ENCODE data around the gene ITPR3.

DNA sequence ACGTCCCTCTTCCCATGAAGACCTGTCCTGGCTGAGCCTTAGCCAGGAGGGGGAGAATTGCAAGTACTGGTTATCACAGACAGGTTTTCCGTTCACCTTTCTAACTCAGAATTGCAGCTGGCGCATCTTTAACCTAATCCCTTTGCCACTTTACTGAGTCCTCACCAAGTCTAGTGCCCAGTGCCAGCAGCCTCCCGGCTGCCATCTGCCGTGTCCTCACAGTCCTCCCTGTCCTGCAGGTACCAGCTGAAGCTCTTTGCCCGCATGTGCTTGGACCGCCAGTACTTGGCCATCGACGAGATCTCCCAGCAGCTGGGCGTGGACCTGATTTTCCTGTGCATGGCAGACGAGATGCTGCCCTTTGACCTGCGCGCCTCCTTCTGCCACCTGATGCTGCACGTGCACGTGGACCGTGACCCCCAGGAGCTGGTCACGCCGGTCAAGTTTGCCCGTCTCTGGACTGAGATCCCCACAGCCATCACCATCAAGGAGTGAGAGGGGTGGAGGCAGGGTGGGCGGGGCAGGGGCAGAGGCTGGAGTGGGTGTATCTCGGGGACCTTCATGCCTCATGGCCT lies 49.1 kb downstream of the ITPR3 start:
- TF ChIP-seq POLR2A (IDR thresholded peaks at IDR 0.05) (no peak), CTCF (IDR thresholded peaks at IDR 0.05) (no peak)

Measured in Peyer's patch (tissue), 4 donors.